GM23338 (cell line): ENCODE results near the gene ADGRG2. TPM values are rescaled to one million over a fixed set of nuclear protein-coding genes. Genes with fewer than 3 reads are reported as not detected.

Experiments used
- ATAC-seq: fragments of 200-7000 bp; cut with Tn5 transposase; 3 replicates; pipeline ENCODE4 v1.9.1; 2020
- DNase-seq: peaks from one replicate; pipeline ENCODE4 v3.0.0-alpha.2; 2015; ENCODE audit warnings: low spot score
- H2AFZ ChIP-seq: fragments of 200-600 bp; sonication (generic); 2 replicates; pipeline ENCODE4 v1.8.0; 2016; ENCODE audit warnings: antibody characterized with exemption, mild to moderate bottlenecking, moderate library complexity
- H3F3A ChIP-seq: fragments of 200-600 bp; sonication (generic); replicated peaks from 2 replicates; pipeline ENCODE4 v1.8.0; 2017; ENCODE audit warnings: antibody characterized with exemption, mixed run types, low read depth
- H3K27ac ChIP-seq: fragments of 200-600 bp; sonication (generic); 2 replicates; pipeline ENCODE4 v1.6.1; 2016; ENCODE audit warnings: low read depth
- H3K27me3 ChIP-seq: fragments of 200-600 bp; sonication (generic); 2 replicates; pipeline ENCODE4 v1.8.0; 2016; ENCODE audit warnings: mild to moderate bottlenecking, mixed run types, moderate library complexity; ENCODE audit not compliant: insufficient read depth
- H3K36me3 ChIP-seq: fragments of 200-600 bp; sonication (generic); 2 replicates; pipeline ENCODE4 v1.8.0; 2016; ENCODE audit warnings: mild to moderate bottlenecking; ENCODE audit not compliant: insufficient read depth
- H3K4me1 ChIP-seq: fragments of 200-600 bp; sonication (generic); 2 replicates; pipeline ENCODE4 v1.8.0; 2016; ENCODE audit warnings: mild to moderate bottlenecking, moderate library complexity; ENCODE audit not compliant: insufficient read depth
- H3K4me2 ChIP-seq: fragments of 200-600 bp; sonication (generic); 2 replicates; pipeline ENCODE4 v1.7.1; 2017; ENCODE audit warnings: mixed run types
- H3K4me3 ChIP-seq: fragments of 200-600 bp; sonication (generic); 2 replicates; pipeline ENCODE4 v1.6.1; 2016; ENCODE audit warnings: mixed run types
- H3K79me2 ChIP-seq: fragments of 200-600 bp; sonication (generic); replicated peaks from 2 replicates; pipeline ENCODE4 v1.8.0; 2017; ENCODE audit warnings: mild to moderate bottlenecking; ENCODE audit not compliant: insufficient read depth
- H3K9me2 ChIP-seq: fragments of 200-600 bp; sonication (generic); 2 replicates; pipeline ENCODE4 v1.8.0; 2017; ENCODE audit not compliant: insufficient read depth
- H4K20me1 ChIP-seq: fragments of 200-600 bp; sonication (generic); replicated peaks from 2 replicates; pipeline ENCODE4 v1.8.0; 2017; ENCODE audit warnings: mild to moderate bottlenecking; ENCODE audit not compliant: insufficient read depth
- H3K27ac Mint-ChIP-seq: 2 replicates; pipeline ENCODE4 v1.8.0; 2020; ENCODE audit warnings: inconsistent platforms, mild to moderate bottlenecking, moderate library complexity, mixed read lengths
- H3K27me3 Mint-ChIP-seq: 3 replicates; pipeline ENCODE4 v1.8.0; 2022; ENCODE audit warnings: low read depth, mild to moderate bottlenecking, moderate library complexity, mixed read lengths, inconsistent platforms; ENCODE audit not compliant: insufficient read depth, poor library complexity
- H3K36me3 Mint-ChIP-seq: 3 replicates; pipeline ENCODE4 v1.8.0; 2021; ENCODE audit warnings: low read depth, mild to moderate bottlenecking, inconsistent platforms, moderate library complexity, mixed read lengths
- H3K4me1 Mint-ChIP-seq: 3 replicates; pipeline ENCODE4 v1.8.0; 2020; ENCODE audit warnings: mild to moderate bottlenecking, inconsistent platforms, mixed read lengths
- H3K4me3 Mint-ChIP-seq: 3 replicates; pipeline ENCODE4 v1.8.0; 2021; ENCODE audit warnings: moderate library complexity, mild to moderate bottlenecking, inconsistent platforms, mixed read lengths
- H3K9me3 Mint-ChIP-seq: 3 replicates; pipeline ENCODE4 v1.8.0; 2020; ENCODE audit warnings: moderate library complexity, mild to moderate bottlenecking, inconsistent platforms, mixed read lengths
- CREB1 ChIP-seq: fragments of 250-450 bp; sonication (Bioruptor Pico); IDR thresholded peaks from 2 replicates; pipeline ENCODE4 v1.5.0; 2020; ENCODE audit warnings: low read depth, mild to moderate bottlenecking, moderate library complexity
- EZH2 ChIP-seq: fragments of 200-600 bp; sonication (generic); IDR thresholded peaks from one replicate; pipeline ENCODE4 v1.8.0; 2017; ENCODE audit warnings: antibody characterized with exemption, mild to moderate bottlenecking, low read depth; ENCODE audit not compliant: unreplicated experiment
- EZH2phosphoT487 ChIP-seq: fragments of 200-600 bp; sonication (generic); IDR thresholded peaks from one replicate; pipeline ENCODE4 v1.8.1; 2018; ENCODE audit warnings: antibody characterized with exemption; ENCODE audit not compliant: unreplicated experiment
- JUNB ChIP-seq: IDR thresholded peaks from one replicate; pipeline ENCODE4 v1.6.1; 2016; ENCODE audit warnings: antibody characterized with exemption; ENCODE audit not compliant: unreplicated experiment
- STAT1 ChIP-seq: IDR thresholded peaks from one replicate; pipeline ENCODE4 v1.6.1; 2016; ENCODE audit warnings: antibody characterized with exemption; ENCODE audit not compliant: unreplicated experiment
- ZNF114 ChIP-seq: fragments of 250-450 bp; sonication (Bioruptor Pico); IDR thresholded peaks from 2 replicates; pipeline ENCODE4 v1.5.0; 2020; ENCODE audit warnings: mild to moderate bottlenecking, moderate library complexity
- ZNF331 ChIP-seq: fragments of 250-450 bp; sonication (Bioruptor Pico); IDR thresholded peaks from 2 replicates; pipeline ENCODE4 v1.5.0; 2020; ENCODE audit warnings: low read depth, mild to moderate bottlenecking, moderate library complexity
- polyA plus RNA-seq: library from polyadenylated mRNA; unstranded; fragments of >200 nt; fragmentation: Nextera tagmentation; extraction: Ambion mirVana; gene quantifications from 2 replicates; pipeline ENCODE4 v1.2.1, GENCODE V29; 2016
- total RNA-seq: library from RNA; depleted of rRNA; stranded (reverse); fragments of >200 nt; shearing (Covaris generic); gene quantifications from 2 replicates; pipeline ENCODE4 v1.2.3, GENCODE V29; 2014
- TF ChIP-seq, protein P1 (sequence below): fragments of 250-450 bp; sonication (Bioruptor Pico); IDR thresholded peaks from 2 replicates; pipeline ENCODE4 v1.5.0; 2020; ENCODE audit warnings: mild to moderate bottlenecking, moderate library complexity
- TF ChIP-seq, protein P2 (sequence below): IDR thresholded peaks from one replicate; pipeline ENCODE4 v1.6.1; 2018; ENCODE audit warnings: antibody characterized with exemption; ENCODE audit not compliant: unreplicated experiment
- TF ChIP-seq, protein P3 (sequence below), 2 experiments: fragments of 200-600 bp in 1 of 2; sonication (generic) in 1 of 2; conservative IDR thresholded peaks; 2 replicates each; pipeline versions ENCODE4 v1.5.1 to v1.6.1; 2016 to 2017; ENCODE audit warnings: antibody characterized with exemption in 2 of 2, low read depth in 2 of 2, mild to moderate bottlenecking in 2 of 2, moderate library complexity in 1 of 2

ADGRG2 gene
- total and polyA plus RNA-seq, 2 experiments from 2014 or later = 4.0 to 10.8 TPM

DNA sequence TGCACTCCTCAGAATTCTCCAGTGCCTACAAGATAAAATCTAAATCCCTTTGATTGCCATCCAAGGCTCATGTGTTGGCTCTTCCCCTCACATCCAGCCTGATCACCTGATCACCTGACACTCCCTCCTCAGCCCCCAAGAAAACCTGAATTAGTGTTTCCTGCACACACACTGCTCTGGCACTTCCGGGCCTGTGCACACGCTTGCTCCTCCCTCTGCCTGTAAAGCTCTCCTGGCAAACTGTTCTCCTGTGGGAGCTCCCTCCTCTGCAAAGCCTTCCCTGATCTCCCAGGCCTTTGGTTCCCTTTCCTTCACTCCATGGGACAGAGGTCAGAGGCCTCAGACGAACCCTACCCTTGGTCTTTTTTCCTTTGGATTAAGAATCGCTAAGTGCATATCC lies 158.2 kb downstream of the ADGRG2 start:
- Histone ChIP-seq H3K36me3 (no peaks in the 10 kb centered on the region), H3K4me2 (no peak overlapping the region), H2AFZ (no peak overlapping the region), H3K27me3 (no peaks in the 10 kb centered on the region), H3K4me1 (no peaks in the 10 kb centered on the region), H4K20me1 (no peaks in the 10 kb centered on the region), H3F3A (no peaks in the 10 kb centered on the region), H3K79me2 (no peaks in the 10 kb centered on the region; the same call in none of the 2 replicates), H3K9me2 (no peaks in the 10 kb centered on the region), H3K27ac (no peak overlapping the region), H3K4me3 (no peak overlapping the region)
- DNase-seq (no peak), ATAC-seq (no peak)
- Mint-ChIP-seq H3K27ac (no peak overlapping the region), H3K4me1 (peaks cover 14% of the 10 kb centered on the region), H3K27me3 (no peaks in the 10 kb centered on the region), H3K36me3 (no peaks in the 10 kb centered on the region), H3K4me3 (no peak overlapping the region), H3K9me3 (no peaks in the 10 kb centered on the region)
- no peak for TF ChIP-seq ZNF331 (CRISPR knock-in tag)
- TF ChIP-seq, protein P1, sequence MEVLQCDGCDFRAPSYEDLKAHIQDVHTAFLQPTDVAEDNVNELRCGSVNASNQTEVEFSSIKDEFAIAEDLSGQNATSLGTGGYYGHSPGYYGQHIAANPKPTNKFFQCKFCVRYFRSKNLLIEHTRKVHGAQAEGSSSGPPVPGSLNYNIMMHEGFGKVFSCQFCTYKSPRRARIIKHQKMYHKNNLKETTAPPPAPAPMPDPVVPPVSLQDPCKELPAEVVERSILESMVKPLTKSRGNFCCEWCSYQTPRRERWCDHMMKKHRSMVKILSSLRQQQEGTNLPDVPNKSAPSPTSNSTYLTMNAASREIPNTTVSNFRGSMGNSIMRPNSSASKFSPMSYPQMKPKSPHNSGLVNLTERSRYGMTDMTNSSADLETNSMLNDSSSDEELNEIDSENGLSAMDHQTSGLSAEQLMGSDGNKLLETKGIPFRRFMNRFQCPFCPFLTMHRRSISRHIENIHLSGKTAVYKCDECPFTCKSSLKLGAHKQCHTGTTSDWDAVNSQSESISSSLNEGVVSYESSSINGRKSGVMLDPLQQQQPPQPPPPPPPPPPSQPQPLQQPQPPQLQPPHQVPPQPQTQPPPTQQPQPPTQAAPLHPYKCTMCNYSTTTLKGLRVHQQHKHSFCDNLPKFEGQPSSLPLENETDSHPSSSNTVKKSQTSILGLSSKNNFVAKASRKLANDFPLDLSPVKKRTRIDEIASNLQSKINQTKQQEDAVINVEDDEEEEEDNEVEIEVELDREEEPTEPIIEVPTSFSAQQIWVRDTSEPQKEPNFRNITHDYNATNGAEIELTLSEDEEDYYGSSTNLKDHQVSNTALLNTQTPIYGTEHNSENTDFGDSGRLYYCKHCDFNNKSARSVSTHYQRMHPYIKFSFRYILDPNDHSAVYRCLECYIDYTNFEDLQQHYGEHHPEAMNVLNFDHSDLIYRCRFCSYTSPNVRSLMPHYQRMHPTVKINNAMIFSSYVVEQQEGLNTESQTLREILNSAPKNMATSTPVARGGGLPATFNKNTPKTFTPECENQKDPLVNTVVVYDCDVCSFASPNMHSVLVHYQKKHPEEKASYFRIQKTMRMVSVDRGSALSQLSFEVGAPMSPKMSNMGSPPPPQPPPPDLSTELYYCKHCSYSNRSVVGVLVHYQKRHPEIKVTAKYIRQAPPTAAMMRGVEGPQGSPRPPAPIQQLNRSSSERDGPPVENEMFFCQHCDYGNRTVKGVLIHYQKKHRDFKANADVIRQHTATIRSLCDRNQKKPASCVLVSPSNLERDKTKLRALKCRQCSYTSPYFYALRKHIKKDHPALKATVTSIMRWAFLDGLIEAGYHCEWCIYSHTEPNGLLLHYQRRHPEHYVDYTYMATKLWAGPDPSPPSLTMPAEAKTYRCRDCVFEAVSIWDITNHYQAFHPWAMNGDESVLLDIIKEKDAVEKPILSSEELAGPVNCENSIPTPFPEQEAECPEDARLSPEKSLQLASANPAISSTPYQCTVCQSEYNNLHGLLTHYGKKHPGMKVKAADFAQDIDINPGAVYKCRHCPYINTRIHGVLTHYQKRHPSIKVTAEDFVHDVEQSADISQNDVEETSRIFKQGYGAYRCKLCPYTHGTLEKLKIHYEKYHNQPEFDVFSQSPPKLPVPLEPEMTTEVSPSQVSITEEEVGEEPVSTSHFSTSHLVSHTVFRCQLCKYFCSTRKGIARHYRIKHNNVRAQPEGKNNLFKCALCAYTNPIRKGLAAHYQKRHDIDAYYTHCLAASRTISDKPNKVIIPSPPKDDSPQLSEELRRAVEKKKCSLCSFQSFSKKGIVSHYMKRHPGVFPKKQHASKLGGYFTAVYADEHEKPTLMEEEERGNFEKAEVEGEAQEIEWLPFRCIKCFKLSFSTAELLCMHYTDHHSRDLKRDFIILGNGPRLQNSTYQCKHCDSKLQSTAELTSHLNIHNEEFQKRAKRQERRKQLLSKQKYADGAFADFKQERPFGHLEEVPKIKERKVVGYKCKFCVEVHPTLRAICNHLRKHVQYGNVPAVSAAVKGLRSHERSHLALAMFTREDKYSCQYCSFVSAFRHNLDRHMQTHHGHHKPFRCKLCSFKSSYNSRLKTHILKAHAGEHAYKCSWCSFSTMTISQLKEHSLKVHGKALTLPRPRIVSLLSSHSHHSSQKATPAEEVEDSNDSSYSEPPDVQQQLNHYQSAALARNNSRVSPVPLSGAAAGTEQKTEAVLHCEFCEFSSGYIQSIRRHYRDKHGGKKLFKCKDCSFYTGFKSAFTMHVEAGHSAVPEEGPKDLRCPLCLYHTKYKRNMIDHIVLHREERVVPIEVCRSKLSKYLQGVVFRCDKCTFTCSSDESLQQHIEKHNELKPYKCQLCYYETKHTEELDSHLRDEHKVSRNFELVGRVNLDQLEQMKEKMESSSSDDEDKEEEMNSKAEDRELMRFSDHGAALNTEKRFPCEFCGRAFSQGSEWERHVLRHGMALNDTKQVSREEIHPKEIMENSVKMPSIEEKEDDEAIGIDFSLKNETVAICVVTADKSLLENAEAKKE (CRISPR knock-in tag) = no peak
- no peak for TF ChIP-seq ZNF114 (CRISPR knock-in tag)
- TF ChIP-seq, protein P2, sequence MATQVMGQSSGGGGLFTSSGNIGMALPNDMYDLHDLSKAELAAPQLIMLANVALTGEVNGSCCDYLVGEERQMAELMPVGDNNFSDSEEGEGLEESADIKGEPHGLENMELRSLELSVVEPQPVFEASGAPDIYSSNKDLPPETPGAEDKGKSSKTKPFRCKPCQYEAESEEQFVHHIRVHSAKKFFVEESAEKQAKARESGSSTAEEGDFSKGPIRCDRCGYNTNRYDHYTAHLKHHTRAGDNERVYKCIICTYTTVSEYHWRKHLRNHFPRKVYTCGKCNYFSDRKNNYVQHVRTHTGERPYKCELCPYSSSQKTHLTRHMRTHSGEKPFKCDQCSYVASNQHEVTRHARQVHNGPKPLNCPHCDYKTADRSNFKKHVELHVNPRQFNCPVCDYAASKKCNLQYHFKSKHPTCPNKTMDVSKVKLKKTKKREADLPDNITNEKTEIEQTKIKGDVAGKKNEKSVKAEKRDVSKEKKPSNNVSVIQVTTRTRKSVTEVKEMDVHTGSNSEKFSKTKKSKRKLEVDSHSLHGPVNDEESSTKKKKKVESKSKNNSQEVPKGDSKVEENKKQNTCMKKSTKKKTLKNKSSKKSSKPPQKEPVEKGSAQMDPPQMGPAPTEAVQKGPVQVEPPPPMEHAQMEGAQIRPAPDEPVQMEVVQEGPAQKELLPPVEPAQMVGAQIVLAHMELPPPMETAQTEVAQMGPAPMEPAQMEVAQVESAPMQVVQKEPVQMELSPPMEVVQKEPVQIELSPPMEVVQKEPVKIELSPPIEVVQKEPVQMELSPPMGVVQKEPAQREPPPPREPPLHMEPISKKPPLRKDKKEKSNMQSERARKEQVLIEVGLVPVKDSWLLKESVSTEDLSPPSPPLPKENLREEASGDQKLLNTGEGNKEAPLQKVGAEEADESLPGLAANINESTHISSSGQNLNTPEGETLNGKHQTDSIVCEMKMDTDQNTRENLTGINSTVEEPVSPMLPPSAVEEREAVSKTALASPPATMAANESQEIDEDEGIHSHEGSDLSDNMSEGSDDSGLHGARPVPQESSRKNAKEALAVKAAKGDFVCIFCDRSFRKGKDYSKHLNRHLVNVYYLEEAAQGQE = no peak
- TF ChIP-seq CREB1 (CRISPR knock-in tag) = no peak
- no peak for TF ChIP-seq EZH2
- TF ChIP-seq STAT1 = no peak
- no peak for TF ChIP-seq EZH2phosphoT487
- TF ChIP-seq, protein P3, sequence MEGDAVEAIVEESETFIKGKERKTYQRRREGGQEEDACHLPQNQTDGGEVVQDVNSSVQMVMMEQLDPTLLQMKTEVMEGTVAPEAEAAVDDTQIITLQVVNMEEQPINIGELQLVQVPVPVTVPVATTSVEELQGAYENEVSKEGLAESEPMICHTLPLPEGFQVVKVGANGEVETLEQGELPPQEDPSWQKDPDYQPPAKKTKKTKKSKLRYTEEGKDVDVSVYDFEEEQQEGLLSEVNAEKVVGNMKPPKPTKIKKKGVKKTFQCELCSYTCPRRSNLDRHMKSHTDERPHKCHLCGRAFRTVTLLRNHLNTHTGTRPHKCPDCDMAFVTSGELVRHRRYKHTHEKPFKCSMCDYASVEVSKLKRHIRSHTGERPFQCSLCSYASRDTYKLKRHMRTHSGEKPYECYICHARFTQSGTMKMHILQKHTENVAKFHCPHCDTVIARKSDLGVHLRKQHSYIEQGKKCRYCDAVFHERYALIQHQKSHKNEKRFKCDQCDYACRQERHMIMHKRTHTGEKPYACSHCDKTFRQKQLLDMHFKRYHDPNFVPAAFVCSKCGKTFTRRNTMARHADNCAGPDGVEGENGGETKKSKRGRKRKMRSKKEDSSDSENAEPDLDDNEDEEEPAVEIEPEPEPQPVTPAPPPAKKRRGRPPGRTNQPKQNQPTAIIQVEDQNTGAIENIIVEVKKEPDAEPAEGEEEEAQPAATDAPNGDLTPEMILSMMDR (conservative IDR thresholded peaks at IDR 0.05; ENCODE audit: low read depth in 2 of 2) = no peak
- no peak for TF ChIP-seq JUNB
